Neural cell (in vitro differentiated cells): ENCODE data around the gene LIPA. TPM values are rescaled to one million over a fixed set of nuclear protein-coding genes. Genes with fewer than 3 reads are reported as not detected.

Source experiments
- H2AFZ ChIP-seq: fragments of 200-600, 300-800 bp; sonication (generic), shearing (Covaris generic); 2 replicates; pipeline ENCODE4 v1.6.0; 2014; ENCODE audit warnings: low read depth, mild to moderate bottlenecking, antibody characterized with exemption, low read length, moderate library complexity
- H3F3A ChIP-seq: fragments of 200-600 bp; shearing (Covaris generic); 2 replicates; pipeline ENCODE4 v1.6.1; 2016; ENCODE audit warnings: mild to moderate bottlenecking, moderate library complexity, mixed read lengths, antibody characterized with exemption, low read length; ENCODE audit not compliant: insufficient read depth, poor library complexity, severe bottlenecking
- H3K27ac ChIP-seq: fragments of 200-600, 300-800 bp; sonication (generic), shearing (Covaris generic); 2 replicates; pipeline ENCODE4 v1.5.1; 2014; ENCODE audit warnings: mild to moderate bottlenecking, low read length, moderate library complexity
- H3K27me3 ChIP-seq: fragments of 300-800, 200-600 bp; sonication (generic), shearing (Covaris generic); 2 replicates; pipeline ENCODE4 v1.6.0; 2014; ENCODE audit warnings: mild to moderate bottlenecking, low read depth, low read length, moderate library complexity; ENCODE audit not compliant: insufficient read depth
- H3K36me3 ChIP-seq: fragments of 300-800, 200-600 bp; sonication (generic), shearing (Covaris generic); 2 replicates; pipeline ENCODE4 v1.5.1; 2014; ENCODE audit warnings: mild to moderate bottlenecking, antibody characterized with exemption, low read length, moderate library complexity; ENCODE audit not compliant: insufficient read depth
- H3K4me2 ChIP-seq: fragments of 300-800, 200-600 bp; sonication (generic), shearing (Covaris generic); 2 replicates; pipeline ENCODE4 v1.6.0; 2014; ENCODE audit warnings: mild to moderate bottlenecking, low read length
- H3K4me3 ChIP-seq: fragments of 300-800, 200-600 bp; sonication (generic), shearing (Covaris generic); 2 replicates; pipeline ENCODE4 v1.5.1; 2014; ENCODE audit warnings: mild to moderate bottlenecking, low read length, moderate library complexity
- H3K79me2 ChIP-seq: fragments of 200-600 bp; shearing (Covaris generic); replicated peaks from 2 replicates; pipeline ENCODE4 v1.6.0; 2014; ENCODE audit warnings: mild to moderate bottlenecking, low read length, moderate library complexity; ENCODE audit not compliant: insufficient read depth
- H3K9ac ChIP-seq: fragments of 300-800, 200-600 bp; sonication (generic), shearing (Covaris generic); 2 replicates; pipeline ENCODE4 v1.6.1; 2016; ENCODE audit warnings: mild to moderate bottlenecking, low read length, mixed read lengths
- H3K9me2 ChIP-seq: fragments of 200-600 bp; shearing (Covaris generic); 2 replicates; pipeline ENCODE4 v1.6.1; 2016; ENCODE audit warnings: mild to moderate bottlenecking, low read length, mixed read lengths; ENCODE audit not compliant: insufficient read depth
- H3K9me3 ChIP-seq: fragments of 200-600, 300-800 bp; sonication (generic), shearing (Covaris generic); 2 replicates; pipeline ENCODE4 v1.6.1; 2016; ENCODE audit warnings: mild to moderate bottlenecking, mixed run types, low read length, moderate library complexity, mixed read lengths
- H4K20me1 ChIP-seq: fragments of 200-600 bp; shearing (Covaris generic); 2 replicates; pipeline ENCODE4 v1.6.1; 2016; ENCODE audit warnings: mild to moderate bottlenecking, mixed run types; ENCODE audit not compliant: insufficient read depth
- EP300 ChIP-seq: fragments of 450-650 bp; conservative IDR thresholded peaks from 2 replicates; pipeline ENCODE4 v1.6.1; 2014; ENCODE audit warnings: antibody characterized with exemption, mild to moderate bottlenecking, moderate library complexity; ENCODE audit not compliant: poor library complexity, severe bottlenecking
- EZH2 ChIP-seq: fragments of 200-600, 300-800 bp; shearing (Covaris generic), sonication (generic); IDR thresholded peaks from 2 replicates; pipeline ENCODE4 v1.6.1; 2014; ENCODE audit warnings: antibody characterized with exemption, low read length, borderline replicate concordance, mild to moderate bottlenecking; ENCODE audit not compliant: insufficient read depth, poor library complexity, severe bottlenecking
- MXI1 ChIP-seq: fragments of 450-650 bp; conservative IDR thresholded peaks from 2 replicates; pipeline ENCODE4 v1.6.1; 2014; ENCODE audit warnings: antibody characterized with exemption, mild to moderate bottlenecking; ENCODE audit not compliant: poor library complexity, severe bottlenecking
- POLR2AphosphoS5 ChIP-seq: IDR thresholded peaks from 2 replicates; pipeline ENCODE4 v1.6.1; 2012
- RAD21 ChIP-seq: fragments of 450-650 bp; conservative IDR thresholded peaks from 2 replicates; pipeline ENCODE4 v1.6.1; 2014; ENCODE audit warnings: antibody characterized with exemption, mild to moderate bottlenecking, moderate library complexity
- SMC3 ChIP-seq: fragments of 450-650 bp; conservative IDR thresholded peaks from 2 replicates; pipeline ENCODE4 v1.6.1; 2014; ENCODE audit warnings: antibody characterized with exemption, mild to moderate bottlenecking, moderate library complexity; ENCODE audit not compliant: poor library complexity
- TAF1 ChIP-seq: IDR thresholded peaks from 2 replicates; pipeline ENCODE4 v1.6.1; 2012; ENCODE audit warnings: low read depth
- polyA plus RNA-seq: library from polyadenylated mRNA; depleted of rRNA; stranded (reverse); fragments of >200 nt; gene quantifications from 2 replicates; pipeline ENCODE4 v1.2.3, GENCODE V29; 2014
- TF ChIP-seq, protein P1 (sequence below): fragments of 450-650 bp; IDR thresholded peaks from 2 replicates; pipeline ENCODE4 v1.5.1; 2014; ENCODE audit warnings: antibody characterized with exemption, mild to moderate bottlenecking, moderate library complexity; ENCODE audit not compliant: poor library complexity, severe bottlenecking
- TF ChIP-seq, protein P2 (sequence below): IDR thresholded peaks from 2 replicates; pipeline ENCODE4 v1.6.1; 2012; ENCODE audit warnings: borderline replicate concordance

Gene LIPA
- polyA plus RNA-seq, 1 donor from 2014 or later = 20.8 TPM

DNA sequence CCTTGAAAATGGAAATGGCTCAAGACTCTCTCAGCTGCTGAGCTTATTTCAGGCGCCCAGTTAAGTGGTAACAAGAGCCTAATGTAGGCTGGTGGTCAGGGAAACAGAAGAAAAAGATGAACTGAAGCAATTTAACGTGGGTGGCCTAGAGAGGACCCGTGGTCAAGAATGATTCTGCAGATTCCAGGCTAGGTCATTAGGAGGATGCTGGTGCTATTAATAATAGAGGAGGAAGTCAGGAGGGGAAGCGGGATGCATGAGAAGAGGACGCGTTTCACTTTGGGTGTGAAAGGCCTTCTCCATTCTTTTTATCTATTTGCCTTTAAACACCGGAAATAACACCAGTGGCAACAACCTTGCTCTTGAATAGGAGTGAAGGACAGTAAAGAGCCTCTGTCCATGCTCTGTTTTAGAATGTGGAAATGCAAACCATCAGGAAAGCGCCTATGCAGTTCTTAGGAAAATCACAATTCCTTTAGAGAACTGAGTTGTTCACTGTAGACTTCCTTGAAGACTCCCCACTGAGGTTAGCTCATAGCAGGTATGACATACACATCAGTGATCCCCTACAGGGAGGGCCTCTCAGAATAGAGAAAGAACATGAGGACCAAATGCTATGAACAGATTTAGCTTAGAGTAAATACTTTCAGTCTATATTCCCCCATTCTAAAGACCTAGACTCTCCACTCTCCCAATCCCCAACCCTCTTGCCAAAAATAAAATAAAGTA is 8.6 kb downstream of the LIPA start:
- Histone ChIP-seq H2AFZ (no peak overlapping the region), H3K4me3 (no peak overlapping the region), H3K9me2 (no peaks in the 10 kb centered on the region), H3F3A (no peaks in the 10 kb centered on the region), H3K27ac (no peak overlapping the region), H3K4me2 (no peak overlapping the region), H3K36me3 (no peaks in the 10 kb centered on the region), H3K9me3 (no peaks in the 10 kb centered on the region), H3K79me2 (no peaks in the 10 kb centered on the region), H3K27me3 (no peaks in the 10 kb centered on the region), H4K20me1 (no peaks in the 10 kb centered on the region), H3K9ac (no peak overlapping the region)
- TF ChIP-seq TAF1 (no peak), SMC3 (no peak)
- TF ChIP-seq, protein P1, sequence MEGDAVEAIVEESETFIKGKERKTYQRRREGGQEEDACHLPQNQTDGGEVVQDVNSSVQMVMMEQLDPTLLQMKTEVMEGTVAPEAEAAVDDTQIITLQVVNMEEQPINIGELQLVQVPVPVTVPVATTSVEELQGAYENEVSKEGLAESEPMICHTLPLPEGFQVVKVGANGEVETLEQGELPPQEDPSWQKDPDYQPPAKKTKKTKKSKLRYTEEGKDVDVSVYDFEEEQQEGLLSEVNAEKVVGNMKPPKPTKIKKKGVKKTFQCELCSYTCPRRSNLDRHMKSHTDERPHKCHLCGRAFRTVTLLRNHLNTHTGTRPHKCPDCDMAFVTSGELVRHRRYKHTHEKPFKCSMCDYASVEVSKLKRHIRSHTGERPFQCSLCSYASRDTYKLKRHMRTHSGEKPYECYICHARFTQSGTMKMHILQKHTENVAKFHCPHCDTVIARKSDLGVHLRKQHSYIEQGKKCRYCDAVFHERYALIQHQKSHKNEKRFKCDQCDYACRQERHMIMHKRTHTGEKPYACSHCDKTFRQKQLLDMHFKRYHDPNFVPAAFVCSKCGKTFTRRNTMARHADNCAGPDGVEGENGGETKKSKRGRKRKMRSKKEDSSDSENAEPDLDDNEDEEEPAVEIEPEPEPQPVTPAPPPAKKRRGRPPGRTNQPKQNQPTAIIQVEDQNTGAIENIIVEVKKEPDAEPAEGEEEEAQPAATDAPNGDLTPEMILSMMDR = no peak

DNA sequence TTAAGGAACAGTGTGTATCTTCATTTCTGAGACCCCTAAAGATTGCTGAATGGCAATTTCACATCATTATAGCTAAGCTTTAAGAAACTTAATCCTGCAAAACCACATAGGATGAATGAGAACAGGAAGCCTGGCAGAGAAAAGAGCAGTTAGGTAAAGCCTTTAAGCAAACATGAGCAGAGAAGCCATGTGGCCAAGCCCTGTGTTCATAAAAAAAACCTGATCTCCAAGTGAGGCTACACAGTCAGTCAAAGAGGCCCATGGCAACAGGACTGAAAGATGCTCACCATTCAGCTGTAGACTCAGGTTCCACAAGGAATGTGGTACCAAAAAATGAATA is 9.3 kb downstream of the LIPA start:
- H3K4me2 ChIP-seq = no peak overlapping the region
- no peak overlapping the region for H3K4me3 ChIP-seq
- H4K20me1 ChIP-seq = no peaks in the 10 kb centered on the region
- no peak overlapping the region for H3K27ac ChIP-seq
- H3K79me2 ChIP-seq = no peaks in the 10 kb centered on the region
- no peak overlapping the region for H2AFZ ChIP-seq
- H3K9me2 ChIP-seq = no peaks in the 10 kb centered on the region
- H3K9ac ChIP-seq = no peak overlapping the region
- H3K27me3 ChIP-seq = no peaks in the 10 kb centered on the region
- H3F3A ChIP-seq = no peaks in the 10 kb centered on the region
- no peaks in the 10 kb centered on the region for H3K36me3 ChIP-seq
- no peaks in the 10 kb centered on the region for H3K9me3 ChIP-seq
- no peak for TF ChIP-seq EZH2
- TF ChIP-seq, protein P2, sequence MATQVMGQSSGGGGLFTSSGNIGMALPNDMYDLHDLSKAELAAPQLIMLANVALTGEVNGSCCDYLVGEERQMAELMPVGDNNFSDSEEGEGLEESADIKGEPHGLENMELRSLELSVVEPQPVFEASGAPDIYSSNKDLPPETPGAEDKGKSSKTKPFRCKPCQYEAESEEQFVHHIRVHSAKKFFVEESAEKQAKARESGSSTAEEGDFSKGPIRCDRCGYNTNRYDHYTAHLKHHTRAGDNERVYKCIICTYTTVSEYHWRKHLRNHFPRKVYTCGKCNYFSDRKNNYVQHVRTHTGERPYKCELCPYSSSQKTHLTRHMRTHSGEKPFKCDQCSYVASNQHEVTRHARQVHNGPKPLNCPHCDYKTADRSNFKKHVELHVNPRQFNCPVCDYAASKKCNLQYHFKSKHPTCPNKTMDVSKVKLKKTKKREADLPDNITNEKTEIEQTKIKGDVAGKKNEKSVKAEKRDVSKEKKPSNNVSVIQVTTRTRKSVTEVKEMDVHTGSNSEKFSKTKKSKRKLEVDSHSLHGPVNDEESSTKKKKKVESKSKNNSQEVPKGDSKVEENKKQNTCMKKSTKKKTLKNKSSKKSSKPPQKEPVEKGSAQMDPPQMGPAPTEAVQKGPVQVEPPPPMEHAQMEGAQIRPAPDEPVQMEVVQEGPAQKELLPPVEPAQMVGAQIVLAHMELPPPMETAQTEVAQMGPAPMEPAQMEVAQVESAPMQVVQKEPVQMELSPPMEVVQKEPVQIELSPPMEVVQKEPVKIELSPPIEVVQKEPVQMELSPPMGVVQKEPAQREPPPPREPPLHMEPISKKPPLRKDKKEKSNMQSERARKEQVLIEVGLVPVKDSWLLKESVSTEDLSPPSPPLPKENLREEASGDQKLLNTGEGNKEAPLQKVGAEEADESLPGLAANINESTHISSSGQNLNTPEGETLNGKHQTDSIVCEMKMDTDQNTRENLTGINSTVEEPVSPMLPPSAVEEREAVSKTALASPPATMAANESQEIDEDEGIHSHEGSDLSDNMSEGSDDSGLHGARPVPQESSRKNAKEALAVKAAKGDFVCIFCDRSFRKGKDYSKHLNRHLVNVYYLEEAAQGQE = no peak
- TF ChIP-seq, protein P1 = no peak
- TF ChIP-seq POLR2AphosphoS5 = no peak
- TF ChIP-seq SMC3 = no peak
- no peak for TF ChIP-seq MXI1
- TF ChIP-seq EP300 = no peak
- no peak for TF ChIP-seq RAD21
- no peak for TF ChIP-seq TAF1
